ENCODE results near the gene KRTAP10-12. TPM values are rescaled to one million over a fixed set of nuclear protein-coding genes. Genes with fewer than 3 reads are reported as not detected.

Gene KRTAP10-12
- total RNA-seq, 1 experiment from 2014 or later = not detected

DNA sequence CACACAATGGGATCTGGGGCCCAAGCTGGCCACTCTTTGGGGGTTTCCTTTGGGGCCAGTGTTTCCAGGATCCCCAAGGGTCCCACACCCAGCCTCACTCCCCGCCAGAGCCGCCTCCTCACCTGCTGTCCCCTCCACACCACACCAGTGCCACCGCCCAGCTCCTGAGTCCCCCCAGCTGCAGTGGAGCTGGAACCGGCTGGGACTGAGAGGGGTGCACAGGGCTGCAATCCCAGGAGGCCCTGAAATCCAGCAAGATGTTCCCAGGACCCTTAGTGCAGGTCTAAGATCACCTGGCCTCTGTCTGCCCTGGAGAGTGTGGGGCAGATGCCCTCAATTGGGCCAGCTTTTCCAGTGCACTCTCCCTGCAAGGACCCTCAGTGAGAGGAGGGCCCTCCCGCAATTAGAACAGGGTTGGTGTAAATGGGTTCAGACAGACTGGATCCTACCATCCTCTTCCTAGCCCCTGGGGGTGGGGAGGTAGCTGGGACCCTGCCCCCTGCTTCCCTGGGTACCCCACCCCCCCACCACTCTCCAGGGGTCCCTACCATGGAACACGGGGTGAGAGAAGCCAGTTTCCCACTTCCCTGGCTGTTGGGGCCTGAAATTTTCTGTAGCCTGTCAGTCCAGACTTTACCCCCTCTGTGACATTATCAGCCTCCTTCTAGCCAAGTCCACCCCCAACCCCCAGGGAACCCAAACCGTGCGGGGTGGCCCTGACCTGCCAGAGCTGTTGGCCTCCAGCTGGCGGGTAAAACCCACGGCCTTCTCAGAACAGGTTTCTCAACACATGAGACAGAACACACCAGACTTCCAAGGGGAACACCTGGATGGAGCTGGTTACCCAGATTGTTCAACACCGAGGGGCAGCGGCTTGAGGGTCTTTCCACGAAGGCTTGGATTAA lies 7.0 kb downstream of the KRTAP10-12 start:
- Histone ChIP-seq H3K9me3 (ENCODE audit: low read length) (no peaks in the 10 kb centered on the region), H4K20me1 (ENCODE audit: insufficient read depth, low read depth, low read length) (no peaks in the 10 kb centered on the region), H3K79me2 (ENCODE audit: low read length) (no peaks in the 10 kb centered on the region), H3K4me1 (ENCODE audit: low read length) (no peaks in the 10 kb centered on the region), H3K27me3 (ENCODE audit: low read length) (no peaks in the 10 kb centered on the region), H3K9ac (ENCODE audit: low read length) (no peak overlapping the region), H3K9me2 (replicated peaks; ENCODE audit: insufficient read depth, low read length) (no peaks in the 10 kb centered on the region), H3K27ac (ENCODE audit: low read length) (no peak overlapping the region), H3K4me2 (ENCODE audit: low read depth, low read length, poor library complexity, severe bottlenecking) (no peak overlapping the region), H2AFZ (ENCODE audit: low read length) (no peak overlapping the region), H3K36me3 (ENCODE audit: insufficient read depth, low read length) (no peaks in the 10 kb centered on the region), H3K4me3 (ENCODE audit: low read length) (no peak overlapping the region)
- DNase-seq = no peak

- Histone ChIP-seq H3K79me2 (ENCODE audit: low read length) (no peaks in the 10 kb centered on the region), H4K20me1 (ENCODE audit: insufficient read depth, low read depth, low read length) (no peaks in the 10 kb centered on the region), H3K9me2 (replicated peaks; ENCODE audit: insufficient read depth, low read length) (no peaks in the 10 kb centered on the region), H3K4me1 (ENCODE audit: low read length) (no peaks in the 10 kb centered on the region), H3K9me3 (ENCODE audit: low read length) (no peaks in the 10 kb centered on the region), H3K9ac (ENCODE audit: low read length) (no peak overlapping the region), H2AFZ (ENCODE audit: low read length) (no peak overlapping the region), H3K36me3 (ENCODE audit: insufficient read depth, low read length) (no peaks in the 10 kb centered on the region), H3K27ac (ENCODE audit: low read length) (no peak overlapping the region), H3K4me2 (ENCODE audit: low read depth, low read length, poor library complexity, severe bottlenecking) (no peak overlapping the region), H3K27me3 (ENCODE audit: low read length) (no peaks in the 10 kb centered on the region), H3K4me3 (ENCODE audit: low read length) (no peak overlapping the region)
- DNase-seq = no peak
Measured at GRCh38 chr21:44704636-44705001, 7.6 kb downstream of the KRTAP10-12 start.

GRCh38 chr21:44706026-44706705 lies 9.2 kb downstream of the KRTAP10-12 start:
- H3K27me3 ChIP-seq (ENCODE audit: low read length) = no peaks in the 10 kb centered on the region
- no peak overlapping the region for H3K9ac ChIP-seq (ENCODE audit: low read length)
- no peaks in the 10 kb centered on the region for H3K79me2 ChIP-seq (ENCODE audit: low read length)
- no peak overlapping the region for H3K4me3 ChIP-seq (ENCODE audit: low read length)
- H4K20me1 ChIP-seq (ENCODE audit: insufficient read depth, low read depth, low read length) = no peaks in the 10 kb centered on the region
- no peak overlapping the region for H3K4me2 ChIP-seq (ENCODE audit: low read depth, low read length, poor library complexity, severe bottlenecking)
- no peaks in the 10 kb centered on the region for H3K9me2 ChIP-seq (replicated peaks; ENCODE audit: insufficient read depth, low read length)
- H3K4me1 ChIP-seq (ENCODE audit: low read length) = no peaks in the 10 kb centered on the region
- H2AFZ ChIP-seq (ENCODE audit: low read length) = no peak overlapping the region
- no peak overlapping the region for H3K27ac ChIP-seq (ENCODE audit: low read length)
- no peaks in the 10 kb centered on the region for H3K9me3 ChIP-seq (ENCODE audit: low read length)
- no peaks in the 10 kb centered on the region for H3K36me3 ChIP-seq (ENCODE audit: insufficient read depth, low read length)
- no peak for DNase-seq

GRCh38 chr21:44706706-44707581 lies 10.0 kb downstream of the KRTAP10-12 start:
- no peak overlapping the region for H2AFZ ChIP-seq (ENCODE audit: low read length)
- H3K9me3 ChIP-seq (ENCODE audit: low read length) = no peaks in the 10 kb centered on the region
- no peaks in the 10 kb centered on the region for H3K36me3 ChIP-seq (ENCODE audit: insufficient read depth, low read length)
- H3K4me1 ChIP-seq (ENCODE audit: low read length) = no peaks in the 10 kb centered on the region
- no peaks in the 10 kb centered on the region for H3K79me2 ChIP-seq (ENCODE audit: low read length)
- H3K4me2 ChIP-seq (ENCODE audit: low read depth, low read length, poor library complexity, severe bottlenecking) = no peak overlapping the region
- no peaks in the 10 kb centered on the region for H3K27me3 ChIP-seq (ENCODE audit: low read length)
- H3K4me3 ChIP-seq (ENCODE audit: low read length) = no peak overlapping the region
- H3K9ac ChIP-seq (ENCODE audit: low read length) = no peak overlapping the region
- no peak for DNase-seq
- H3K9me2 ChIP-seq (replicated peaks; ENCODE audit: insufficient read depth, low read length) = no peaks in the 10 kb centered on the region
- no peak overlapping the region for H3K27ac ChIP-seq (ENCODE audit: low read length)
- H4K20me1 ChIP-seq (ENCODE audit: insufficient read depth, low read depth, low read length) = no peaks in the 10 kb centered on the region

GRCh38 chr21:44708213-44708865 lies 11.4 kb downstream of the KRTAP10-12 start:
- H3K4me2 ChIP-seq (ENCODE audit: low read depth, low read length, poor library complexity, severe bottlenecking) = no peak overlapping the region
- H3K27me3 ChIP-seq (ENCODE audit: low read length) = no peaks in the 10 kb centered on the region
- no peak for DNase-seq
- H3K9ac ChIP-seq (ENCODE audit: low read length) = no peak overlapping the region
- H3K4me1 ChIP-seq (ENCODE audit: low read length) = 0 out of 2 replicates have a peak, but pooled peaks cover 2% of the 10 kb centered on the region
- no peak overlapping the region for H2AFZ ChIP-seq (ENCODE audit: low read length)
- no peaks in the 10 kb centered on the region for H3K36me3 ChIP-seq (ENCODE audit: insufficient read depth, low read length)
- no peaks in the 10 kb centered on the region for H3K9me3 ChIP-seq (ENCODE audit: low read length)
- H4K20me1 ChIP-seq (ENCODE audit: insufficient read depth, low read depth, low read length) = no peaks in the 10 kb centered on the region
- no peaks in the 10 kb centered on the region for H3K79me2 ChIP-seq (ENCODE audit: low read length)
- no peaks in the 10 kb centered on the region for H3K9me2 ChIP-seq (replicated peaks; ENCODE audit: insufficient read depth, low read length)
- H3K4me3 ChIP-seq (ENCODE audit: low read length) = no peak overlapping the region
- no peak overlapping the region for H3K27ac ChIP-seq (ENCODE audit: low read length)

DNA sequence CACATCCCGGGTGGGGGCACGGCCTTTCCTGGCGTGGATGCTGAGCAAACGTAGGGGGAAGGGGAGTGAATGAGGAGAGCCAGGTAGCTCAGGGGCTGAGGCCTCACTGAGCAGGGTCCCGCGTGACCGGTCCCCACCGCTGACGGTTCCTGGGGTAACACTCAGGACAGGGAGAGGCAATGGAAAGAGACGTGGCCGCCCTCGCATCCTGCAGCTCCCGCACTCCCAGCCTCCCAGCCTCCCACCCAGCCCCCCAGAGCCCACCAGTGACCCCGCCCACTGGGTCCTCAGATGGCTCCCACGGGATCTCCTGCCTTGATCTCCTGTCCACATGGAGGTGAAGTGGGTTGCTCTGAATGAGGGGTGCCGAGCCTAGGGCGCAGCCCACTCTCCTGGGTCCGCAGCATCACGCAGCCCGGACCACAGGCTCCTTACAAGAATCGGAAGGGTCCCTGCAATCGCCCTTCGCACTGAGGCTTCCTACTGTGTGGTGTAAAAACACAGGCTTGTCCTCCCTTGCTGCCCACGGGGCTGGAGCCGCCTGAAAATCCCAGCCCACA lies 12.0 kb downstream of the KRTAP10-12 start:
- Histone ChIP-seq H3K27ac (ENCODE audit: low read length) (no peak overlapping the region), H3K4me1 (ENCODE audit: low read length) (0 out of 2 replicates have a peak, but pooled peaks cover 2% of the 10 kb centered on the region), H3K79me2 (ENCODE audit: low read length) (no peaks in the 10 kb centered on the region), H2AFZ (ENCODE audit: low read length) (no peak overlapping the region), H3K9me3 (ENCODE audit: low read length) (no peaks in the 10 kb centered on the region), H3K27me3 (ENCODE audit: low read length) (no peaks in the 10 kb centered on the region), H3K9ac (ENCODE audit: low read length) (no peak overlapping the region), H3K9me2 (replicated peaks; ENCODE audit: insufficient read depth, low read length) (no peaks in the 10 kb centered on the region), H4K20me1 (ENCODE audit: insufficient read depth, low read depth, low read length) (no peaks in the 10 kb centered on the region), H3K4me2 (ENCODE audit: low read depth, low read length, poor library complexity, severe bottlenecking) (no peak overlapping the region), H3K36me3 (ENCODE audit: insufficient read depth, low read length) (no peaks in the 10 kb centered on the region), H3K4me3 (ENCODE audit: low read length) (no peak overlapping the region)
- no peak for DNase-seq

DNA sequence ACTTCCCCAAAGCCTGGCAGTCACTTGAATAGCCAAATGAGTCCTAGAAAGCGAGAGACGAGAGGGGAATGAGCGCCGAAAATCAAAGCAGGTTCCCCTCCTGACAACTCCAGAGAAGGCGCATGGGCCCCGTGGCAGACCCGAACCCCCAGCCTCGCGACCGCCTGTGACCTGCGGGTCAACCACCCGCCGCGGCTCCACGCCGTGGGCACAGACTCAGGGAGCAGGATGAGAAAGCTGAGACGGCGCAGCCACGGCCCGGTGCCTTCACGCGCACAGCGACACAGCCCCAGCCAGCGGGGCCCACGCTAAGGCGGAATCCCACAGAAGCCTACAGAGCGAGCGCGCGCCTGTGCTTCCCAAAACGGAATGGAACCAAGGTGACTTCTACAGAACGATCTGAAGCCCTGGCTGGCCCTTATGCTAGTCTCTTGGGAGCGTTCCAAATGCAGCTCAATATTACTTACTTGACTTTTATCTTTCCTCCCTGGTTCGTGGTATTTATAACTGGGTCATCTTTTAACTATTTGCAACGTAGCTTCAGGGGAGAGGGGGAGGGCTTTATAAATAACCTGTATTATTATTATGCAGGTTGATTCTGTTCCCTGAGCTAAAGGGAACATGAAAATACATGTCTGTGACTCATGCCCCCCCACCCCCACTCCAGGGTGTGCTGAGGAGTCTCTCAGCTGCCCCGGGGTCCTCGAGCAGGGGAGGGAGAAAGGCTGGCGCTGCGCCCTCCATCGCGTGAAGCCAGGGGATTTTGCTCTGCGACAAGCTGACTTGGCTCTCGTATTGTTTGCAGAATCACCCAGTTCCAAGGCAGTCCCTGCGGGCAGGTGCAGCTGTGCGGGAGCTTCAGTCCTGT lies 12.7 kb downstream of the KRTAP10-12 start:
- no peak for DNase-seq
- no peaks in the 10 kb centered on the region for H3K9me3 ChIP-seq (ENCODE audit: low read length)
- no peaks in the 10 kb centered on the region for H4K20me1 ChIP-seq (ENCODE audit: insufficient read depth, low read depth, low read length)
- no peaks in the 10 kb centered on the region for H3K9me2 ChIP-seq (replicated peaks; ENCODE audit: insufficient read depth, low read length)
- no peak overlapping the region for H3K4me3 ChIP-seq (ENCODE audit: low read length)
- H3K4me1 ChIP-seq (ENCODE audit: low read length) = 0 out of 2 replicates have a peak, but pooled peaks cover 2% of the 10 kb centered on the region
- no peak overlapping the region for H3K4me2 ChIP-seq (ENCODE audit: low read depth, low read length, poor library complexity, severe bottlenecking)
- H3K79me2 ChIP-seq (ENCODE audit: low read length) = no peaks in the 10 kb centered on the region
- H3K36me3 ChIP-seq (ENCODE audit: insufficient read depth, low read length) = no peaks in the 10 kb centered on the region
- H3K9ac ChIP-seq (ENCODE audit: low read length) = no peak overlapping the region
- no peak overlapping the region for H2AFZ ChIP-seq (ENCODE audit: low read length)
- H3K27me3 ChIP-seq (ENCODE audit: low read length) = no peaks in the 10 kb centered on the region
- no peak overlapping the region for H3K27ac ChIP-seq (ENCODE audit: low read length)
